ENCODE data around the gene MAP3K5. TPM values are rescaled to one million over a fixed set of nuclear protein-coding genes. Genes with fewer than 3 reads are reported as not detected.

The MAP3K5 gene
- total and polyA plus RNA-seq, 9 of the 15 experiments (the other 6 are each of a cell fraction or from before 2014, with no cell fraction given): 2.2 to 13.0 (median 9.9) TPM

GRCh38 chr6:136526196-136526930 lies 265.9 kb downstream of the MAP3K5 start:
- Histone ChIP-seq H3K4me3 (no peak overlapping the region), H4K20me1 (replicated peaks; ENCODE audit: control insufficient read depth, insufficient read depth, low read length) (no peaks in the 10 kb centered on the region), H3K27ac (ENCODE audit: extremely low read depth, low read depth, low read length) (no peak overlapping the region), H3K79me2 (ENCODE audit: control insufficient read depth, insufficient read depth, low read length) (no peaks in the 10 kb centered on the region), H3K4me1 (replicated peaks in 1 of 2; ENCODE audit: control insufficient read depth in 2 of 2, insufficient read depth in 2 of 2, low read length in 2 of 2) (0 out of 5 replicates have a peak, but pooled peaks cover 0 to 3% of the 10 kb centered on the region in 2 experiments), H3K9me1 (ENCODE audit: control insufficient read depth, insufficient read depth, low read length) (no peaks in the 10 kb centered on the region), H3K36me3 (ENCODE audit: control insufficient read depth, insufficient read depth, low read length) (no peaks in the 10 kb centered on the region), H3K27me3 (ENCODE audit: control insufficient read depth in 2 of 2, insufficient read depth in 2 of 2, low read length in 2 of 2) (peaks cover 2 to 16% of the 10 kb centered on the region in 2 experiments; a peak in 4 of 5 replicates), H3K9me3 (replicated peaks; ENCODE audit: control insufficient read depth, insufficient read depth, low read depth, low read length) (no peaks in the 10 kb centered on the region), H2AFZ (ENCODE audit: low read depth, low read length) (peak overlapping the region; percentile 15; the same call in 1 of the 2 replicates), H3K9ac (ENCODE audit: insufficient read depth in 1 of 2, low read depth in 2 of 2, low read length in 2 of 2) (no peak overlapping the region), H3K4me2 (ENCODE audit: insufficient read depth, low read length) (no peak overlapping the region)
- 31% methylated on average over 16 of the region's 16 CpGs for WGBS (ENCODE audit: insufficient coverage, low coverage, missing lambda C conversion rate)
- ChIA-PET POLR2A (interaction anchor here (0.6 to 2.6 kb wide), 8 partner anchors 10 to 903 kb away, joined by 3 to 8 read pairs (median 3); no protein-coding TSS in a partner anchor), CTCF (ENCODE audit: low intra/inter-chr PET ratio) (no interaction called here)
- FAIRE-seq: no peak
- in situ Hi-C loops (cut with MboI) (loop anchor here (25.0 kb wide), 1 partner anchor 189 kb away; no protein-coding TSS in a partner anchor), intact Hi-C loops (cut with micrococcal nuclease) (no loop called here)
- peak; percentile 92 for ATAC-seq
- BruUV-seq (replicated peaks): no TSS peak
- peak in 2 of 4 experiments; percentile 39 to 70 for DNase-seq (ENCODE audit: extremely low read depth in 1 of 4, low spot score in 3 of 4)
- TF ChIP-seq UBTF (IDR thresholded peaks at IDR 0.05; ENCODE audit: borderline replicate concordance in 1 of 2, low read depth in 2 of 2, low read length in 2 of 2) (peak in 1 of 2 experiments; percentile 36; a peak in 1 of 4 replicates), TFAP4 (CRISPR knock-in tag; IDR thresholded peaks at IDR 0.05; ENCODE audit: borderline replicate concordance) (peak; percentile 79), PHF20 (IDR thresholded peaks at IDR 0.05; ENCODE audit: partially characterized antibody) (no peak), RBFOX2 (IDR thresholded peaks at IDR 0.05; ENCODE audit: low read depth, low read length) (no peak), ESRRA (IDR thresholded peaks at IDR 0.05; ENCODE audit: borderline replicate concordance, low read depth) (no peak), RFX1 (IDR thresholded peaks at IDR 0.05) (peak; percentile 48), OTX1 (CRISPR knock-in tag; IDR thresholded peaks at IDR 0.05) (no peak), RCOR1 (IDR thresholded peaks at IDR 0.05; ENCODE audit: borderline replicate concordance in 1 of 2, low read depth in 2 of 2, low read length in 2 of 2) (peak in 1 of 2 experiments; percentile 45; a peak in 1 of 4 replicates), CBX1 (IDR thresholded peaks at IDR 0.05; ENCODE audit: low read depth) (no peak), ETV1 (tag; conservative IDR thresholded peaks at IDR 0.05; ENCODE audit: low read depth) (0 out of 2 replicates have a peak, but pooled peaks have one; percentile 7), ZNF695 (CRISPR knock-in tag; IDR thresholded peaks at IDR 0.05) (no peak), ATF4 (CRISPR knock-in tag; IDR thresholded peaks at IDR 0.05) (0 out of 2 replicates have a peak, but pooled peaks have one; percentile 49)
